ENCODE results near the gene CDC26.

The CDC26 gene

DNA sequence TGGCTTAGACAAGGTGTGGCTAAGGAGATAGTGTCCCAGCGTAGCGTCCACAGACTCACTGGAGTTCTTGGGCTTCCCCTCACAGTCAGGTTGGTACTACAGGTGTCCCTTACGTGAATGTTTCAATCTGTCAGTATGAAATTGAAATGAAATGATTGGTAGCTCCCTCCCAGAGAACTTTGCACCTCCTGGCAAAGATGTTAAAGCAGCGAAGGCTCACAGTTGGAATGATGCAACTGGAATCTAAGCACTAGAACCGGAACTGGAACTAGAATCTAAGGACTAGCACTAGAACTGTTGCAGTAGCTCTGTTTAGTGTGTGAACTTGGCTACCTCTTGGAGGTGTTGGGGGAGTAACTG, 52.9 kb downstream of the CDC26 start:
- peak overlapping the region; percentile 77 for H3K4me3 ChIP-seq (ENCODE audit: low read length)
- peak; percentile 49 for DNase-seq (ENCODE audit: low read depth)
- TF ChIP-seq, protein P1, sequence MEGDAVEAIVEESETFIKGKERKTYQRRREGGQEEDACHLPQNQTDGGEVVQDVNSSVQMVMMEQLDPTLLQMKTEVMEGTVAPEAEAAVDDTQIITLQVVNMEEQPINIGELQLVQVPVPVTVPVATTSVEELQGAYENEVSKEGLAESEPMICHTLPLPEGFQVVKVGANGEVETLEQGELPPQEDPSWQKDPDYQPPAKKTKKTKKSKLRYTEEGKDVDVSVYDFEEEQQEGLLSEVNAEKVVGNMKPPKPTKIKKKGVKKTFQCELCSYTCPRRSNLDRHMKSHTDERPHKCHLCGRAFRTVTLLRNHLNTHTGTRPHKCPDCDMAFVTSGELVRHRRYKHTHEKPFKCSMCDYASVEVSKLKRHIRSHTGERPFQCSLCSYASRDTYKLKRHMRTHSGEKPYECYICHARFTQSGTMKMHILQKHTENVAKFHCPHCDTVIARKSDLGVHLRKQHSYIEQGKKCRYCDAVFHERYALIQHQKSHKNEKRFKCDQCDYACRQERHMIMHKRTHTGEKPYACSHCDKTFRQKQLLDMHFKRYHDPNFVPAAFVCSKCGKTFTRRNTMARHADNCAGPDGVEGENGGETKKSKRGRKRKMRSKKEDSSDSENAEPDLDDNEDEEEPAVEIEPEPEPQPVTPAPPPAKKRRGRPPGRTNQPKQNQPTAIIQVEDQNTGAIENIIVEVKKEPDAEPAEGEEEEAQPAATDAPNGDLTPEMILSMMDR (conservative IDR thresholded peaks at IDR 0.05; ENCODE audit: low read length), result no peak

DNA sequence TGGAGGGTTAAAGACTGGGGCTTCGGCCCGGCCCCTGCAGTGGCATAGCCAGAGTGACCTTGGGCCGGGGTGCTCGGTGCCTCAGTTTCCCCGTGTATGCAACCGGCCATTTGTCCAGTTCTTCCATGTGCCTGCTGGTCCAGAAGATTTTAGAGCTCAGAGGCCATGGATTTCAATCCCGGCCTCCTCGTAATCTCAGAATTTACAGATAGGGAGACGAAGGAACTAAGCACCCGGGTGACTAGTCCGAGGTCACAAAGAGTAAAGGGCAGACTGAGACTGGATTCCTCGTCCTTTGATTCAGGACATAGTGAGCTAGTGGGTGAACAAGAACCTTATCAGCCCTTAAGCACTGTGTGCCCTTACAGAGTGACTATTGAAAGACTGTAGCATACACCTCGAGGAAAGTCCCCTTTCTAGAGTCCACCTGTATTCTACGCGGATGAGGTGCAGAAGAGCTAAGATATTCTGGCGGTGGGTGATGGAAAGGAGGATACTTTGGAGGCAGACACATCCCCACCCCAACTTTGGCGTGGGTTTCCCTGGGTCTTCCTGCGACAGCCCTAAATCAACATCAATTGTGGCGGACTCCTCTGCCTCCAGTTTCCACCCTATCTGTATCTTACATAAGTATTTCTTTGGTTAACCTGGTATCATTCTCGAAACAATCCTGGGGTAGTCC, 53.4 kb downstream of the CDC26 start:
- TF ChIP-seq, protein P1 (conservative IDR thresholded peaks at IDR 0.05; ENCODE audit: low read length), result no peak
- H3K4me3 ChIP-seq (ENCODE audit: low read length), result peak overlapping the region; percentile 77
- no peak for DNase-seq (ENCODE audit: low read depth)

- peak within 1 kb of the TSS; percentile 89 for H3K4me3 ChIP-seq (ENCODE audit: low read length)
- DNase-seq (ENCODE audit: low read depth), result peak; percentile 98
- TF ChIP-seq, protein P1 (conservative IDR thresholded peaks at IDR 0.05; ENCODE audit: low read length), result no peak
Observed at GRCh38 chr9:113221003-113221799, 54.2 kb downstream of the CDC26 start, which contains the start of the genes FKBP15 and SLC31A1. TSS of gene FKBP15 (minus strand) at chr9:113221277. CDS start at chr9:113221243, 34 bp downstream. TSS of gene SLC31A1 (plus strand) at chr9:113221544. CDS start at chr9:113256149, 34,605 bp downstream.

DNA sequence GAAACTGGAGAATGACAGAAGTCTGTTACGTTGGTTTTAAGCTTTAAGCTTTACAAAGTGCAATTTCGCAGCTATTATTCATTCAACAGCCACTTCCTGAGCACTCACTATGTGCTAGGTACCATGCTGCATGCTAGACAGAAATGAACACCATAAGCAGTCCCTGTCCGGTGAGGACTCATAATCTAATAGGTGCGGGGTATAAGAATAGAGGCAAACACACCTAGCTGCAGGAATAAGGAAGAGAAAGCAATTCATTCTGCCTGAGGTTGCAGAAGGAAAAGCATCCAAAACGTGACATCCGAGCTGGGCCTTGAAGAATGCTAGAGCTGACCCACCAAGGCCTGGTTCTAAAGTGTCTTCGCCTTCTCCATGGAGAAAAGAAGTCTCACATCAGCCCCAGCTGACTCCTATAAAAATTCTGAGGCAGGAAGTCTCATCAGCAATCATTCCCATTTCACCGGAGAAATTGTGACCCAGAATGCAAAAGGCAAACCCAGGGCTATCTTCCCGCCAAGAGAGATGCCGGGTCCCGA, 54.8 kb downstream of the CDC26 start:
- peak; percentile 6 for DNase-seq (ENCODE audit: low read depth)
- TF ChIP-seq, protein P1 (conservative IDR thresholded peaks at IDR 0.05; ENCODE audit: low read length), result no peak
- H3K4me3 ChIP-seq (ENCODE audit: low read length), result peak overlapping the region; percentile 89

DNA sequence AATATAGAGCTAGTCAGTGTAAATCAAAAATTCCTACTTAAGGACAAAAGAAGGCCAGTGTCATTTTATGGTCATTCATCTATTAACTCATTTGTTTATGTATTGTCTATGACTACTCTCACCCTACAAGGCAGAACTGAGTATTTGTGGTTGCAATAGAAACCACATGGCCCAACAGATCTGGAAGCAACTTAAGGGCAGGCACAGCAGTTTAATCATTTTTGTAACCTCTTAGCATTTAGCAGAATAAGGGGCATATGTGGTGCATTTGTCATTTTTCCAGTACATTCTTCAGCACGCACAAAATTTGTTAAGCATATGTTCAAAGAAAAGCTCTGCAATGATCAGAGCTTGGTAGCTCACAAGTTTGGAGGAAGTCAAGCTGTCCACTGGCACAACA, 55.4 kb downstream of the CDC26 start:
- DNase-seq (ENCODE audit: low read depth), result peak; percentile 91
- peak overlapping the region; percentile 89 for H3K4me3 ChIP-seq (ENCODE audit: low read length)
- TF ChIP-seq, protein P1 (conservative IDR thresholded peaks at IDR 0.05; ENCODE audit: low read length), result no peak

DNA sequence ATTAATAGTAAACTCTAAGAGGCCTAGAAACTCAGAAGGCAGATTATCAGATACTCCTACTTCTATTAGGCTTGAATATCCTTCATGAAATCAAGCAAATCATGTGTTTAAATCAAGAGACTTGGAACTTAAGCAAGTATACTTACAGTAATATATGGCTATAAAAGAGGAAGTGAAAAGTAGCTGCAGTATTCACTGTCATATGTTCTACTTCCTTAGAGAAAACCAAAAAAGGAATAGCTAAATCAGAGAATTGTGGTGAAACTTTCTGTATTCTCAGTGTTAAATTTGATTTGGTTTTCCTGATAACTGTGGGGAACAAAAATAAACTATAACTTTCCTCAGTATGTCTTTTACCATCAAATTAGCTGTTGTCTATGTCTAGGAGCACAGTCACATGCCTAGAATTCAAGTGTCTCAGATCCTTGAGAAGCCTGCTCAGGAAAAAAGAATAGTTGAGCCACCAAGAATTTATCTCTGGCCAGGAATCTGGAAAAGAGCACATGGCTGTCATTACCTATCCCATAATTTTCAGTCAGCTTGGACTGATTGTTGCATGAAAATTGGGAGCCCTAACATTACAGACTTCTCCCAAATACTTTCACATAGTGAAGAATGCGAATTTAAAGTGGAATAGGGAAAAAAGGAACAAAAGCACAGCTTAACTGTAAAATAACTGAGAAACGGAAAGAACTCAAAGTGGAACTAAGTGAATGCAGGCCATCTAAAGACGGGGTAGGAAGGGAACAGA, 56.0 kb downstream of the CDC26 start:
- peak; percentile 1 for DNase-seq (ENCODE audit: low read depth)
- H3K4me3 ChIP-seq (ENCODE audit: low read length), result peak overlapping the region; percentile 89
- TF ChIP-seq, protein P1 (conservative IDR thresholded peaks at IDR 0.05; ENCODE audit: low read length), result no peak
